Smooth muscle cell (in vitro differentiated cells): ENCODE results near the gene ROBO1. TPM values are rescaled to one million over a fixed set of nuclear protein-coding genes. Genes with fewer than 3 reads are reported as not detected.
A peak's percentile ranks its signal among the peaks of the same experiment; 100 is the strongest.

Experiments
- DNase-seq: peaks from one replicate; lab custom pipeline; 2025; ENCODE audit not compliant: unreplicated experiment; lab: John Stamatoyannopoulos, UW
- H2AFZ ChIP-seq: fragments of 200-600 bp; sonication (generic); 2 replicates; pipeline ENCODE4 v1.6.0; 2016; ENCODE audit warnings: antibody characterized with exemption, low read depth, mild to moderate bottlenecking
- H3F3A ChIP-seq: fragments of 200-600 bp; sonication (generic); 2 replicates; pipeline ENCODE4 v1.6.0; 2017; ENCODE audit warnings: antibody characterized with exemption, low read depth
- H3K27ac ChIP-seq: fragments of 200-600 bp; sonication (generic); 2 replicates; pipeline ENCODE4 v1.5.1; 2016; ENCODE audit warnings: low read depth, mild to moderate bottlenecking
- H3K27me3 ChIP-seq: fragments of 200-600 bp; sonication (generic); 2 replicates; pipeline ENCODE4 v1.6.1; 2016; ENCODE audit warnings: low read depth, mild to moderate bottlenecking
- H3K36me3 ChIP-seq: fragments of 200-600 bp; sonication (generic); 2 replicates; pipeline ENCODE4 v1.5.1; 2016; ENCODE audit warnings: low read depth
- H3K4me1 ChIP-seq: fragments of 200-600 bp; sonication (generic); 2 replicates; pipeline ENCODE4 v1.5.1; 2016; ENCODE audit warnings: low read depth
- H3K4me2 ChIP-seq: fragments of 200-600 bp; sonication (generic); 2 replicates; pipeline ENCODE4 v1.6.0; 2016; ENCODE audit warnings: mild to moderate bottlenecking
- H3K4me3 ChIP-seq: fragments of 200-600 bp; sonication (generic); 2 replicates; pipeline ENCODE4 v1.5.1; 2016; ENCODE audit warnings: mild to moderate bottlenecking
- H3K79me2 ChIP-seq: fragments of 200-600 bp; sonication (generic); 2 replicates; pipeline ENCODE4 v1.6.0; 2016; ENCODE audit warnings: low read depth, mild to moderate bottlenecking
- H3K9ac ChIP-seq: fragments of 200-600 bp; sonication (generic); 2 replicates; pipeline ENCODE4 v1.6.0; 2016; ENCODE audit warnings: low read depth
- H3K9me3 ChIP-seq: fragments of 200-600 bp; sonication (generic); replicated peaks from 2 replicates; pipeline ENCODE4 v1.5.1; 2016; ENCODE audit warnings: low read depth
- H4K20me1 ChIP-seq: fragments of 200-600 bp; sonication (generic); 2 replicates; pipeline ENCODE4 v1.6.0; 2016; ENCODE audit warnings: low read depth
- CTCF ChIP-seq: fragments of 200-600 bp; sonication (generic); IDR thresholded peaks from 2 replicates; pipeline ENCODE4 v1.5.1; 2017; ENCODE audit warnings: borderline replicate concordance, mild to moderate bottlenecking, antibody characterized with exemption; ENCODE audit not compliant: insufficient read depth, poor library complexity, severe bottlenecking
- WGBS: methylation state at CpG from one replicate; pipeline ENCODE4 v1.1.7; 2016; ENCODE audit warnings: low lambda C conversion rate; 5-methylcytosine and 5-hydroxymethylcytosine counted together
- polyA plus RNA-seq: library from polyadenylated mRNA; unstranded; fragments of >200 nt; fragmentation: Nextera tagmentation; extraction: Ambion mirVana; gene quantifications from 2 replicates; pipeline ENCODE4 v1.2.1, GENCODE V29; 2016
- total RNA-seq: library from RNA; depleted of rRNA; stranded (reverse); fragments of >200 nt; gene quantifications from 2 replicates; pipeline ENCODE4 v1.2.3, GENCODE V29; 2014

The ROBO1 gene
- total and polyA plus RNA-seq, 2 experiments from 2014 or later, result 30.5 to 79.5 TPM

DNA sequence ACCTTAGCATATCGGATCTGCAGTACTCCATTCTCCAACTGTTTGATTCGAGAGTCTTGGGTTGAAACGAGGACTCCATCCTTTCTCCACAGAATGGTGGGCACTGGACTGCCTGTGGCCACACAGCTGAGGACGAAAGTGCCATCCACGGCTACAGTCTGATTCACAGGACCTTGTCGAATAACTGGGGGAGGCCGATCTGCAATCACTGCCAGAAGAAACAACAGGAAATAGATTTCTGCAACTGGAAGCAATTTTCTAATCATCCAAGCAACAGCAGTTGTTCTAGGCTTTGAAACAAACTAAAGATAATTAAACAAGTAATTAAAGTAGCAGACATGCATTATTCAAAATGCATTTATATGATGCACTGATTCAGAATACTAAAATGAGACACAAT lies 1097.7 kb downstream of the ROBO1 start:
- no peaks in the 10 kb centered on the region for H4K20me1 ChIP-seq
- H3K9me3 ChIP-seq, result no peaks in the 10 kb centered on the region
- H3K36me3 ChIP-seq, result no peaks in the 10 kb centered on the region
- no peaks in the 10 kb centered on the region for H3K27me3 ChIP-seq
- no peaks in the 10 kb centered on the region for H3K4me1 ChIP-seq
- no peak overlapping the region for H3K9ac ChIP-seq
- H3K4me3 ChIP-seq, result no peak overlapping the region
- no peak for DNase-seq
- no peak for TF ChIP-seq CTCF
- WGBS, result 93% methylated on average over 7 of the region's 7 CpGs
- no peak overlapping the region for H3K4me2 ChIP-seq
- H3F3A ChIP-seq, result no peaks in the 10 kb centered on the region
- H3K27ac ChIP-seq, result no peak overlapping the region
- H2AFZ ChIP-seq, result no peak overlapping the region
- no peaks in the 10 kb centered on the region for H3K79me2 ChIP-seq

DNA sequence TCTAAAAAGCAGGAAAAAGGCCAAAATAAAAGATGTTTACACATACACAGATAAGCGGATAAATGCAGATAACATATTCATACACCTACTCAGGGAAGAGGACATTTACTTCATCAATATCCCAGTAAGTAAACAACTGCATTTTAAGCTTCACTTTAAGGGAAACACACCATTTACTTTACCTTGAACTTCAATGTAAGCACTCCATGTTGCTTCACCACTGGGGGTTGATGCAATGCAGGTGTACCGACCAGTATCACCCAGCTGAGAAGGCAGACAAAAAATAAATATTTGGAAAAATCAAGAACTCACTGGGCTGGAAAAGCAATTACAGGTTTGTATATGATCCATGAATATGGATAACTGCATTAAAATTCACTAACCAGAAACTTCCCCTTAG lies 1099.5 kb downstream of the ROBO1 start:
- Histone ChIP-seq H3K79me2 (no peaks in the 10 kb centered on the region), H2AFZ (no peak overlapping the region), H3K4me3 (no peak overlapping the region), H4K20me1 (no peaks in the 10 kb centered on the region), H3K4me2 (no peak overlapping the region), H3K9ac (no peak overlapping the region), H3K27ac (no peak overlapping the region), H3K36me3 (no peaks in the 10 kb centered on the region), H3F3A (no peaks in the 10 kb centered on the region), H3K27me3 (no peaks in the 10 kb centered on the region), H3K9me3 (no peaks in the 10 kb centered on the region), H3K4me1 (no peaks in the 10 kb centered on the region)
- no peak for DNase-seq
- WGBS, result 48% methylated on average over 2 of the region's 2 CpGs
- TF ChIP-seq CTCF, result no peak

DNA sequence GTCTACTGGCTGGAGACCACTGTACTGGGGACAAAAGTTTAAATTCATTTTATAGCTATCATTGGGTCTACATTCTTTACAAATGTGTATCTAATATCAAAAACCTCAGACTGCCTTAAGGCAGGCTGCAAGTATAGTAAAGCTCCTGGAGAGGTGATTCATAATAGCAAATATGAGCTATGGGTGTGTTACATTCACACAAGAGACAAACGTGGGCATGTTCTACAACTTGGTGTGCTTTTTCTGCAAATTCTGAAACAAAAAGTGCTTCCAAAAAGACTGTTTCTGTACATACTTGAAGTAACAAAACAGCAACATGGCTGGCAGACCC lies 1101.4 kb downstream of the ROBO1 start:
- H3K79me2 ChIP-seq, result no peaks in the 10 kb centered on the region
- no peaks in the 10 kb centered on the region for H4K20me1 ChIP-seq
- H3K9me3 ChIP-seq, result no peaks in the 10 kb centered on the region
- no peak for DNase-seq
- H3K4me2 ChIP-seq, result peak overlapping the region; percentile 56
- H3K4me1 ChIP-seq, result no peaks in the 10 kb centered on the region
- H3K4me3 ChIP-seq, result no peak overlapping the region
- no peaks in the 10 kb centered on the region for H3K27me3 ChIP-seq
- peak overlapping the region; percentile 51 for H3K27ac ChIP-seq
- WGBS, result 48% methylated on average over 1 of the region's 1 CpG
- no peak for TF ChIP-seq CTCF
- no peaks in the 10 kb centered on the region for H3K36me3 ChIP-seq
- no peak overlapping the region for H3K9ac ChIP-seq
- no peaks in the 10 kb centered on the region for H3F3A ChIP-seq
- no peak overlapping the region for H2AFZ ChIP-seq

GRCh38 chr3:78665776-78666469 lies 1101.9 kb downstream of the ROBO1 start:
- no peak for DNase-seq
- no peaks in the 10 kb centered on the region for H3K36me3 ChIP-seq
- no peak overlapping the region for H3K4me3 ChIP-seq
- H3K9ac ChIP-seq, result no peak overlapping the region
- peak overlapping the region; percentile 56 for H3K4me2 ChIP-seq
- no peaks in the 10 kb centered on the region for H4K20me1 ChIP-seq
- WGBS, result 90% methylated on average over 11 of the region's 11 CpGs
- no peaks in the 10 kb centered on the region for H3K79me2 ChIP-seq
- H3F3A ChIP-seq, result no peaks in the 10 kb centered on the region
- no peak for TF ChIP-seq CTCF
- H2AFZ ChIP-seq, result no peak overlapping the region
- H3K4me1 ChIP-seq, result no peaks in the 10 kb centered on the region
- H3K27me3 ChIP-seq, result no peaks in the 10 kb centered on the region
- no peaks in the 10 kb centered on the region for H3K9me3 ChIP-seq
- H3K27ac ChIP-seq, result peak overlapping the region; percentile 51
